HG03135 (cell line): Measurements from ENCODE around the gene SNCA.

Experiments
- ATAC-seq: cut with Tn5 transposase; IDR thresholded peaks from one replicate; pipeline ENCODE4 v1.9.1; 2021; ENCODE audit warnings: mild to moderate bottlenecking, moderate library complexity; ENCODE audit not compliant: unreplicated experiment

Gene SNCA

GRCh38 chr4:89757154-89757719 is 79.7 kb downstream of the SNCA start:
- no peak for ATAC-seq

DNA sequence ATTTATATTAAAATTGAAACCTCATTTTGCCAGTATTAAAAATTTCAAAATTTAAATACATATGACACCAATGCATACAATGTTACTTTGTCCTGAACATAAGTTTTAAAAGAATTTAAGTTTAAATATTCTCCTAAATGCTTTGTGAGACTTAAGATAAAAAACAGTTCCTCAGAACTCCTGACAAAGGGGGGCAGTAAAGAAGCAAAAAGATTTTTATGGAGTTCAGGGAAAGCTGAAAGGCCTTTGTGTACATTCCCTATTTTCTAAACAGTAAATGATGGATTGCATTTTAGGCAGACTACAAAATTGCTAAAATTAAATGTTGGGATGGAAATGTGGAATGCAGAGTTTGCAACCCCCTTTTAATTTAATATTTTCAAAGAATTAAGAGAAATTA is 81.7 kb downstream of the SNCA start:
- ATAC-seq = no peak

DNA sequence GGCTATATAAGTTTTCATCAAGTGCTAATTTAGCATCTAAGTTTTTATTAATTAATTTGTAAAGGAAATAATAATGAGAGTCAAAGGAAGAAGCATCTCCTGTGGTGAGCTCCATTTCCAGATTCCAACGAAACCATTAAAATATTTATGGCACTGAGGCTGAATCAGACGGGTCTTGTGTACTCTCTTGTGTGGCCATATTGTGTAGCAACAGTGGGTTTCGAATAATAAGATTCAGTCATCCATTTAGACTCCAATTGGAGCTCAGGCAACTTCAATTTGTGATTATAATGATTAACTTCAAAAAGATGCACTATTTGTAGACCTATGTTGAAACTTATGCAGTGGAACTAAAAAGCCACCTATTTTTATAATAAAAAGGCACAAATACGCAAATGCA is 82.4 kb downstream of the SNCA start:
- no peak for ATAC-seq

- ATAC-seq = no peak
Observed at GRCh38 chr4:89753601-89754066, 83.3 kb downstream of the SNCA start.

DNA sequence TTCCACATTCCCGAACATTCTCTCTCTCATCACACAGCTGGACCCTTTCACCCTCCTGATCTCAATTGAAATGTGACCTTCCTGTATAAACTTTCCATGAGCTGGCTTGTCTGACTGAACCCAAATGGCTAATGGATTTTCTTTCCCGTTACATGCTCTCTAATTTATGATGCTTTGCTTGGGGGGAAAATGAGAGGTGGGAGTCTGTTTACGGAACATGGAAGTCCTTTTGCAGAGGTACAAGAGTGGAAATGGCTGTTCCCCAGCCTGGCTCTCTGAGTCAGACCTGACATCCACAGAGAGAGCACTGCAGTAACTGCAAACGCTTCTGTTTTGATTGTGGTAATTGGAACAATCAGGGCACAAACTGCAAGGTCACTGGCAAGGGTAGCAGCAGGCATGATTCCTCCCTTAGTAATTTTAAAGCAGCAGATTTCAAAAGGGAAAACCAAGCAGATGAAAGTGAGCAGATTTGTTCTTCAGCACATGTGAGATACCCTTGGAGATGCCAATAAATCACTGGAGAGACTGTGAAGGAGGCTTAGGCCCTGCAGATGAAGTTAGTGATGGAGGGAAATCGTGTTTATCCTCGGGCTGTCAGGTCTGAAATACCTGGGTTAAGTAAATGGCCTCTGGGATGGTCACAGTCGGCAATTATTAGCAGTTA is 83.9 kb downstream of the SNCA start:
- ATAC-seq = no peak

GRCh38 chr4:89751416-89751815 is 85.5 kb downstream of the SNCA start:
- no peak for ATAC-seq

- no peak for ATAC-seq
Observed at GRCh38 chr4:89746377-89746776, 90.6 kb downstream of the SNCA start.

GRCh38 chr4:89745708-89746107 is 91.3 kb downstream of the SNCA start:
- no peak for ATAC-seq

DNA sequence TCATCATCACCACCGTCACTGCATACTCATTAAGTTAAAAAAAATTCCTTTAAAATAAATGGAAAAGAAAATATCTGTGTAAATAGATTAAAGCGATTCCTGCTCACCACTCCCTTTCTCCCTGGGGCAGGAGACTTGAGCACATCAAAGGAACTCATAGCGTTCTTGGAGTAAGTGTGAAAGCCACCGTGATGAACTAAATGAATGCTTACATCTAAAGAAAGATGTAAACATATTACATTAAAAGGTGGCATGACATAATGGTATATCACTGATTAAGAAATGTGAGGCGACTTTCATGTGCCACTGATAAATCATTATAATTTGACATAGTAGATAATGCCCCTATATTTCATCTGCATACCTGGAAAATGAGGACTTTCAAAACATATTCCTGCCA is 92.0 kb downstream of the SNCA start:
- no peak for ATAC-seq

GRCh38 chr4:89741768-89742167 is 95.2 kb downstream of the SNCA start:
- no peak for ATAC-seq

DNA sequence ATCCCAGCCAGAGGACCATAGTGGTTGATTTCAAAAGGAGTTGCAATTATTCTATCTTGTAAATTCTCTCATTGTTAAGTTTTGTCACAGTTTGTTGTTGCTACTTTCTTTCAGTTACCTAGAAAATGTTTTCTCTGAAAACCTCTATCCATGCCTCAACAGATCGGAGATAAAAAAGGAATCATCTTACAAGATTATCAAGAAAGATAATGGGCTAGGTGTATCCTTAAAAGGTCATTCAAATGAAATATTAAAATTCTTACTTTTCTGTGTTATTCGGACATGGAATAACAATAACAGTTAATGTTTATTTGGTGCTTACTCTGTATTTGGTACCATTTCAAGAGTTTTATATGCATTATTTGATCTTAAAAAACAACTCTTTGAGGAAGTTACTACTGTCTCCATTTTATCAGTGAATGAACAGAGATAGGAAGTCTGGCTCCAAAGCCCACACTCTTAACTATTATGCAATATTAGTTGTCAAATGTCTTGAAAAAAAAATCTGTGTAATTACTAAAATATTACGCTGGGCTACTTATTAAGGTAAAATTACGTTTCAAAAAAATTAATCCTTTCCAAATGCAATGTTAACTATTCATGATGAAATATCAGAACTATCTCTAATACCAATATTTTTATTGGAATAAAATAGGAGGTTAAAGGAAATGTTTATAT is 97.5 kb downstream of the SNCA start:
- ATAC-seq = no peak

DNA sequence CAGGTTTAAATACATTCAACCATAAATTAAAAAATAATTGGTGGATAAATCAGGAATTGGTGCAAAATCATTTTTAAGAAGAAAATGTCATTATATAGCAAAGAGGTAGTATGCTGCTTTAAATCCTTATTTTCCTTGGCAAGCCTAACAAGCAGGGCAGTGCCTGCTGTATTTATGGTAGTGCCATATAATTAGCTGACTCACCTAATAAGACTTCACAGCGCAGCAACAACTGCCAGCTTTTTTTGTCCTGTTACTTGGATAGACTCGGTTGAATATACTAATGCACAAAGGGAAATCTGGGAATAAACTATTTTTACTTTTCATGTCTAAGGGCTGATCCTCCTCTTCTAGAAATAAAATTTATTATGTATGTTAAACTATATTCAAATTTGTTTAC is 99.1 kb downstream of the SNCA start:
- ATAC-seq = no peak

- ATAC-seq = no peak
Observed at GRCh38 chr4:89733946-89734345, 103.0 kb downstream of the SNCA start.

GRCh38 chr4:89727238-89727637 is 109.7 kb downstream of the SNCA start:
- no peak for ATAC-seq

DNA sequence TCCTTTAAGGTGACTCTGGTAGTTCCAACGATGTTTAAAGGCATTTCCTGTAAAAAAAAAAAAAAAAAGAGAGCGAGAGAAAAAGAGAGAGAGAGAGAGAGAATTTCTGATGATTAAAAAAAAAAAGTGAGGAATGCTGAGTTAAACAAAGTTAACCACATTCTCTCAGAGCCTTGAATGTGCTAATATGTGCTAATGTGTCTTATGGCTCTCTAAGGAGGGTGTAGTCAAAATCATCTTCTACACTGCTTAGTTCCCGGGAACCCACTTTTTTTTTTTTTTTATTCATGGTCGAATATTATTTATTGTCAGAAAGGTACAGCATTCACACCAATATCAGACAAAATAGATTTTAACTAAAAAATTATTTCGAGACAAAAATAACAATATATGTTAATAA is 111.7 kb downstream of the SNCA start:
- ATAC-seq = no peak

GRCh38 chr4:89724716-89725115 is 112.2 kb downstream of the SNCA start:
- ATAC-seq = no peak

- ATAC-seq = no peak
Observed at GRCh38 chr4:89723096-89723495, 113.9 kb downstream of the SNCA start.

- no peak for ATAC-seq
Observed at GRCh38 chr4:89722517-89722916, 114.4 kb downstream of the SNCA start.

DNA sequence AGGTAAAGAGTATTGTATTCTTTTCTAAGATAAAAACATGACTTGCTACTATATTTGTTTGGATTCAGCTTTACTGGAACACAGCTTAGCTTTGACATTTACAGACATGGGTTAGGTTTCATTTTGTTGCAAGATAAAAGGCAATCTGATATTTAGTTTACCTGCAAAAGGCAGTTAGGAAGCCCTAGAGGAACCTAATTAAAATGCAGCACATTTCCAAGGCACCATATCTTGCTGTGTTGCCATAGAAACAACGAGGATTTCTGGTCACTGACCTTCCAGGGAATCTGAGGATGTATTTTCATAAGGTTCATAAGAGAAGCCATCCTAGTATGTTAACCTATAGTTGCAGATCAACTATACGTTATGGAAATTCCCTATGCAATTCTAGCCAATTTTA is 116.0 kb downstream of the SNCA start:
- no peak for ATAC-seq

- no peak for ATAC-seq
Observed at GRCh38 chr4:89719536-89720090, 117.3 kb downstream of the SNCA start.

DNA sequence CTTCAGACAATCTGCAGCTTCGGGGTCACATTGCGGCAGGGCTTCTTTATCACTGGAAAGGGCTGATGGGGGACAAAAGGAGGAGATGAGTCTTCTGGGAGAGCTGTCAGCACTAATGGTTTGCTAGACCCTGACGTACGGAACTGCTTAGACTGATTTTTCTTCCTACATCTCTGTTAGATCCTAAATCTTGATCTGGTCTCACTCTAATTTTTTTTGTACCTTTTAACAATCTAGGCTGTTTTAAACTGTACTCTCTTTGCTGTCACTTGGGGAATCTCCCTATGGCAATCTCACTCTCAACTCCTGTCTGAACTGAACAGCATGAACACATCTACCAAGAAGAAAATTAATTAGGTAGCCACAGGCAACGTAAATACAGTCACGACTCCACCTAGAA is 120.1 kb downstream of the SNCA start:
- no peak for ATAC-seq

- ATAC-seq = no peak
Observed at GRCh38 chr4:89715631-89716030, 121.3 kb downstream of the SNCA start.
